Psoas muscle (tissue), 8 donors: ENCODE results near the gene CSTF1. TPM values are rescaled to one million over a fixed set of nuclear protein-coding genes. Genes with fewer than 3 reads are reported as not detected.

Source experiments
- ATAC-seq, 4 donors: fragments of 200-7000 bp; cut with Tn5 transposase; one replicate each; pipeline ENCODE4 v1.9.1; 2020; ENCODE audit warnings: moderate library complexity in 3 of 4, mild to moderate bottlenecking in 2 of 4
- DNase-seq, 2 donors: peaks; one replicate each; pipeline ENCODE4 v3.0.0-alpha.2; 2020
- H3K27ac ChIP-seq: fragments of 200-600 bp; one replicate; pipeline ENCODE4 v1.8.0; 2022
- H3K27me3 ChIP-seq, 3 donors: fragments of 200-600 bp in 1 of 3; one replicate each; pipeline versions ENCODE4 v1.6.1 to v1.8.0; 2013 to 2022; ENCODE audit warnings: low read length in 2 of 3, mild to moderate bottlenecking in 2 of 3, moderate library complexity in 1 of 3; ENCODE audit not compliant: insufficient read depth in 3 of 3
- H3K36me3 ChIP-seq, 2 donors: fragments of 200-600 bp in 1 of 2; one replicate each; pipeline versions ENCODE4 v1.6.1 to v1.8.0; 2013 to 2022; ENCODE audit warnings: low read depth in 1 of 2, mild to moderate bottlenecking in 1 of 2, moderate library complexity in 1 of 2; ENCODE audit not compliant: insufficient read depth in 1 of 2
- H3K4me1 ChIP-seq: fragments of 200-600 bp; one replicate; pipeline ENCODE4 v1.8.0; 2022
- H3K4me3 ChIP-seq: fragments of 200-600 bp; one replicate; pipeline ENCODE4 v1.8.0; 2022; ENCODE audit warnings: mild to moderate bottlenecking
- H3K9me3 ChIP-seq: fragments of 200-600 bp; one replicate; pipeline ENCODE4 v1.8.0; 2022
- CTCF ChIP-seq: fragments of 200-600 bp; IDR thresholded peaks from one replicate; pipeline ENCODE4 v1.8.0; 2022; ENCODE audit warnings: antibody characterized with exemption
- WGBS, 3 donors: extraction: QIAGEN DNeasy Blood & Tissue Kit; methylation state at CpG; one replicate each; pipeline versions ENCODE4 v1.1.6 to v1.1.7; 2013; 5-methylcytosine and 5-hydroxymethylcytosine counted together
- intact Hi-C, 2 donors: fragments of 100-400 bp; cut with DNase I; formaldehyde crosslinking; loops; one replicate each; pipeline versions ENCODE4 v1.11.0 to v1.14.2; 2022
- polyA plus RNA-seq, 3 donors: library from polyadenylated mRNA; stranded (reverse); fragments of 200-250 nt; gene quantifications; one replicate each; pipeline ENCODE4 v1.2.3, GENCODE V29; 2013
- total RNA-seq, 4 donors: library from RNA; stranded (reverse); fragmentation: NEBNext Ultra II Directional in 2 of 4; extraction: Animal tissue kit (Norgen Biotek cat#: 25700) in 2 of 4; gene quantifications; one replicate each; pipeline versions ENCODE4 v1.2.1 to v1.2.4, GENCODE V29; 2021 to 2023
- donor health status: healthy with polysubstance abuse.
- donor health status: DM: no; HTN: no; CAD: no; lungs with moderate emphysema.
- donor health status: Bipolar disorder and iron deficiency.
- donor health status: healthy.
- donor health status: DM: yes; HTN: yes; CAD: no.
- donor health status: DM: no; HTN: no; CAD: no.
- donor health status: DM: no; HTN: no; CAD: no.
- donor health status: DM: yes; HTN: yes; CAD: no.

CSTF1 gene
- total and polyA plus RNA-seq, 7 donors: 10.0 to 20.3 (median 16.7) TPM

- ATAC-seq: no peak
- no peaks in the 10 kb centered on the region for H3K36me3 ChIP-seq
- DNase-seq: no peak
- TF ChIP-seq CTCF: no peak
- no peak overlapping the region for H3K4me3 ChIP-seq
- 36 to 42% (median 36%) methylated on average over 13 of the region's 13 CpGs for WGBS, 3 donors
- no peaks in the 10 kb centered on the region for H3K9me3 ChIP-seq
- H3K27ac ChIP-seq: no peak overlapping the region
- H3K4me1 ChIP-seq: no peaks in the 10 kb centered on the region
- intact Hi-C loops: no loop called here
- peaks cover 0 to 40% (median 6%) of the 10 kb centered on the region in 3 donors for H3K27me3 ChIP-seq
Observed at GRCh38 chr20:56347628-56348304, 44.7 kb upstream of the CSTF1 start.

- DNase-seq (no peak), ATAC-seq (no peak)
- Histone ChIP-seq H3K27ac (no peak overlapping the region), H3K36me3 (no peaks in the 10 kb centered on the region), H3K4me1 (no peaks in the 10 kb centered on the region), H3K9me3 (no peaks in the 10 kb centered on the region), H3K27me3 (peaks cover 0 to 36% (median 6%) of the 10 kb centered on the region in 3 donors), H3K4me3 (no peak overlapping the region)
- TF ChIP-seq CTCF: no peak
- intact Hi-C loops: no loop called here
- WGBS, 3 donors: 10 to 16% (median 11%) methylated on average over 5 of the region's 5 CpGs
Observed at GRCh38 chr20:56348305-56348693, 44.1 kb upstream of the CSTF1 start.

GRCh38 chr20:56348746-56349145 lies 43.7 kb upstream of the CSTF1 start:
- TF ChIP-seq CTCF: no peak
- intact Hi-C loops: no loop called here
- 9 to 13% (median 10%) methylated on average over 3 of the region's 3 CpGs for WGBS, 3 donors
- H3K36me3 ChIP-seq: no peaks in the 10 kb centered on the region
- no peak overlapping the region for H3K27ac ChIP-seq
- H3K4me1 ChIP-seq: no peaks in the 10 kb centered on the region
- peaks cover 0 to 32% (median 5%) of the 10 kb centered on the region in 3 donors for H3K27me3 ChIP-seq
- no peak overlapping the region for H3K4me3 ChIP-seq
- DNase-seq (no peak), ATAC-seq (no peak)
- no peaks in the 10 kb centered on the region for H3K9me3 ChIP-seq

GRCh38 chr20:56350842-56351241 lies 41.6 kb upstream of the CSTF1 start:
- Histone ChIP-seq H3K27me3 (peaks cover 0 to 19% (median 1%) of the 10 kb centered on the region in 3 donors), H3K36me3 (no peaks in the 10 kb centered on the region), H3K9me3 (no peaks in the 10 kb centered on the region), H3K27ac (no peak overlapping the region), H3K4me1 (no peaks in the 10 kb centered on the region), H3K4me3 (no peak overlapping the region)
- intact Hi-C loops: no loop called here
- TF ChIP-seq CTCF: no peak
- DNase-seq (no peak), ATAC-seq (no peak)
- whole genome bisulfite sequencing, 3 donors: 64 to 77% (median 72%) methylated on average over 2 of the region's 2 CpGs
